Measurements from ENCODE around the gene ZFP1. TPM values are rescaled to one million over a fixed set of nuclear protein-coding genes. Genes with fewer than 3 reads are reported as not detected.

ZFP1 gene
- polyA plus RNA-seq, 1 of the 3 experiments (the other 2 are of a cell fraction), result 3.0 TPM

GRCh38 chr16:75107505-75107904, 40.8 kb upstream of the ZFP1 start (continued):
- TF ChIP-seq NFIC (IDR thresholded peaks at IDR 0.05; ENCODE audit: borderline replicate concordance), result no peak
- TF ChIP-seq MXI1 (IDR thresholded peaks at IDR 0.05; ENCODE audit: low read depth, low read length), result no peak
- no peak for TF ChIP-seq PBX3 (IDR thresholded peaks at IDR 0.05)

- POLR2A ChIA-PET, result no interaction called here
- H2AFZ ChIP-seq (ENCODE audit: low read depth), result no peak overlapping the region
- no peak for TF ChIP-seq USF1 (IDR thresholded peaks at IDR 0.05; ENCODE audit: borderline replicate concordance, low read depth)
- peak; percentile 66; the same call in 1 of the 2 replicates for TF ChIP-seq FOXM1 (IDR thresholded peaks at IDR 0.05; ENCODE audit: low read depth)
- TF ChIP-seq GABPA (IDR thresholded peaks at IDR 0.05; ENCODE audit: low read depth), result no peak
- TF ChIP-seq SMC3 (IDR thresholded peaks at IDR 0.05; ENCODE audit: low read depth, low read length), result no peak
- peak; percentile 68 for TF ChIP-seq PBX3 (IDR thresholded peaks at IDR 0.05)
- peak; percentile 56; the same call in 1 of the 2 replicates for TF ChIP-seq ELF1 (IDR thresholded peaks at IDR 0.05)
- no peak for TF ChIP-seq NRF1 (IDR thresholded peaks at IDR 0.05; ENCODE audit: low read depth, low read length)
- no peak; the same call in 1 of the 2 replicates for TF ChIP-seq MEF2A (IDR thresholded peaks at IDR 0.05; ENCODE audit: borderline replicate concordance, low read depth)
- no peak for TF ChIP-seq IRF3 (IDR thresholded peaks at IDR 0.05; ENCODE audit: low read depth, low read length)
- no peak for TF ChIP-seq MXI1 (IDR thresholded peaks at IDR 0.05; ENCODE audit: low read depth, low read length)
- peak; percentile 91 for TF ChIP-seq JUND (IDR thresholded peaks at IDR 0.05)
- TF ChIP-seq GATA2 (CRISPR knock-in tag; IDR thresholded peaks at IDR 0.05), result no peak
- peak; percentile 98 for TF ChIP-seq NFIC (IDR thresholded peaks at IDR 0.05; ENCODE audit: borderline replicate concordance)
- peak; percentile 54 for TF ChIP-seq REST (IDR thresholded peaks at IDR 0.05; ENCODE audit: low read depth, low read length)
- TF ChIP-seq TCF12 (IDR thresholded peaks at IDR 0.05), result peak; percentile 86
- TF ChIP-seq RFX5 (IDR thresholded peaks at IDR 0.05; ENCODE audit: low read length), result no peak
- TF ChIP-seq CTCF (IDR thresholded peaks at IDR 0.05), result no peak
- TF ChIP-seq FOXJ3 (CRISPR knock-in tag; IDR thresholded peaks at IDR 0.05), result no peak
- TF ChIP-seq TAF1 (IDR thresholded peaks at IDR 0.05; ENCODE audit: borderline replicate concordance, low read depth, low read length), result peak; percentile 48; the same call in 1 of the 2 replicates
These were observed 39.3 kb upstream of the ZFP1 start for GRCh38 chr16:75108792-75109731.

More at GRCh38 chr16:75108792-75109731, 39.3 kb upstream of the ZFP1 start:
- Histone ChIP-seq H3K4me3 (ENCODE audit: low read depth in 2 of 2, low read length in 1 of 2) (no peak overlapping the region; a peak in 1 of 4 replicates), H3K9ac (peak overlapping the region; percentile 48), H3K27me3 (ENCODE audit: insufficient read depth) (no peaks in the 10 kb centered on the region), H3K27ac (ENCODE audit: low read depth in 2 of 2, low read length in 1 of 2) (peak overlapping the region; percentile 62 to 73), H3K9me2 (no peaks in the 10 kb centered on the region), H3K4me1 (ENCODE audit: control insufficient read depth in 1 of 2, insufficient read depth in 2 of 2, low read depth in 1 of 2, low read length in 1 of 2) (peaks cover 41 to 68% of the 10 kb centered on the region in 2 experiments; a peak in 3 of 4 replicates), H3K9me3 (no peaks in the 10 kb centered on the region), H3F3A (replicated peaks; ENCODE audit: insufficient read depth) (peaks cover 25% of the 10 kb centered on the region), H3K79me2 (ENCODE audit: insufficient read depth) (0 out of 2 replicates have a peak, but pooled peaks cover 5% of the 10 kb centered on the region), H3K36me3 (replicated peaks in 1 of 2; ENCODE audit: control insufficient read depth in 1 of 2, insufficient read depth in 2 of 2, low read length in 1 of 2) (no peaks in the 10 kb centered on the region), H3K4me2 (peak overlapping the region; percentile 74), H4K20me1 (ENCODE audit: insufficient read depth) (no peaks in the 10 kb centered on the region)
- no peak for DNase-seq
- 65% methylated on average over 23 of the region's 27 CpGs for WGBS (ENCODE audit: low lambda C conversion rate)
- CTCF ChIA-PET, result interaction anchor here (1.0 to 8.5 kb wide), 9 partner anchors 10 to 296 kb away, joined by 3 to 182 read pairs (median 3); partner anchors contain the start of gene ZNRF1

Data from SK-N-SH (cell line).